HepG2 (cell line): ENCODE results near the gene GDAP2. TPM values are rescaled to one million over a fixed set of nuclear protein-coding genes. Genes with fewer than 3 reads are reported as not detected.
A peak's percentile ranks its signal among the peaks of the same experiment; 100 is the strongest.

Experiments
- BCL6 ChIP-seq: IDR thresholded peaks from 2 replicates; pipeline ENCODE4 v1.6.1; 2016; ENCODE audit warnings: missing genetic modification reagents, missing compliant biosample characterization
- CC2D1A ChIP-seq: sonication (generic); formaldehyde crosslinking; IDR thresholded peaks from 2 replicates; pipeline ENCODE4 v1.8.1; 2023; ENCODE audit warnings: mild to moderate bottlenecking, missing genetic modification reagents
- CEBPG ChIP-seq: IDR thresholded peaks from 2 replicates; pipeline ENCODE4 v1.6.1; 2016
- CHD4 ChIP-seq: fragments of 200-600 bp; sonication (generic); IDR thresholded peaks from 2 replicates; pipeline ENCODE4 v1.7.0; 2017; ENCODE audit warnings: mild to moderate bottlenecking, low read length, borderline replicate concordance
- ETV5 ChIP-seq: IDR thresholded peaks from 2 replicates; pipeline ENCODE4 v1.6.1; 2018; ENCODE audit warnings: missing biosample characterization, missing genetic modification reagents, inconsistent platforms, borderline replicate concordance
- FOXA3 ChIP-seq: IDR thresholded peaks from 2 replicates; pipeline ENCODE4 v1.6.1; 2016; ENCODE audit warnings: missing genetic modification reagents, missing compliant biosample characterization
- FOXP4 ChIP-seq: sonication (generic); formaldehyde crosslinking; IDR thresholded peaks from 2 replicates; pipeline ENCODE4 v1.4.0; 2020; ENCODE audit warnings: missing genetic modification reagents
- GZF1 ChIP-seq: sonication (generic); formaldehyde crosslinking; IDR thresholded peaks from 2 replicates; pipeline ENCODE4 v1.5.1; 2020; ENCODE audit warnings: mild to moderate bottlenecking, missing genetic modification reagents
- MEF2D ChIP-seq: sonication (generic); formaldehyde crosslinking; IDR thresholded peaks from 2 replicates; pipeline ENCODE4 v1.5.1; 2020; ENCODE audit warnings: mild to moderate bottlenecking, missing genetic modification reagents
- MIXL1 ChIP-seq: IDR thresholded peaks from 2 replicates; pipeline ENCODE4 v1.6.1; 2016
- NFE2L1 ChIP-seq: sonication (generic); formaldehyde crosslinking; IDR thresholded peaks from 2 replicates; pipeline ENCODE4 v1.4.0; 2020; ENCODE audit warnings: missing genetic modification reagents, mild to moderate bottlenecking, borderline replicate concordance
- NFYB ChIP-seq: sonication (generic); formaldehyde crosslinking; IDR thresholded peaks from 2 replicates; pipeline ENCODE4 v1.4.0; 2020; ENCODE audit warnings: missing genetic modification reagents
- PITX1 ChIP-seq: sonication (generic); formaldehyde crosslinking; IDR thresholded peaks from 2 replicates; pipeline ENCODE4 v1.5.1; 2020; ENCODE audit warnings: mild to moderate bottlenecking, missing genetic modification reagents
- PLSCR1 ChIP-seq: sonication (generic); formaldehyde crosslinking; IDR thresholded peaks from 2 replicates; pipeline ENCODE4 v1.5.0; 2020; ENCODE audit warnings: missing genetic modification reagents, mild to moderate bottlenecking, borderline replicate concordance
- RORA ChIP-seq: sonication (generic); formaldehyde crosslinking; IDR thresholded peaks from 2 replicates; pipeline ENCODE4 v1.5.0; 2020; ENCODE audit warnings: mild to moderate bottlenecking, missing genetic modification reagents, moderate library complexity
- SOX5 ChIP-seq: IDR thresholded peaks from 2 replicates; pipeline ENCODE4 v1.6.1; 2016; ENCODE audit warnings: borderline replicate concordance
- TEF ChIP-seq: sonication (generic); formaldehyde crosslinking; IDR thresholded peaks from 2 replicates; pipeline ENCODE4 v1.5.0; 2020; ENCODE audit warnings: missing genetic modification reagents
- TFE3 ChIP-seq: IDR thresholded peaks from 2 replicates; pipeline ENCODE4 v1.6.1; 2016
- ZFP37 ChIP-seq: sonication (generic); formaldehyde crosslinking; IDR thresholded peaks from 2 replicates; pipeline ENCODE4 v1.4.0; 2020; ENCODE audit warnings: missing genetic modification reagents, borderline replicate concordance
- ZGPAT ChIP-seq: IDR thresholded peaks from 2 replicates; pipeline ENCODE4 v1.6.1; 2016; ENCODE audit warnings: mild to moderate bottlenecking
- ZNF180 ChIP-seq: sonication (generic); formaldehyde crosslinking; IDR thresholded peaks from 2 replicates; pipeline ENCODE4 v1.4.0; 2020; ENCODE audit warnings: low read depth, missing genetic modification reagents, borderline replicate concordance
- ZNF225 ChIP-seq: sonication (generic); formaldehyde crosslinking; IDR thresholded peaks from 2 replicates; pipeline ENCODE4 v1.4.0; 2020; ENCODE audit warnings: mild to moderate bottlenecking, missing genetic modification reagents
- ZNF331 ChIP-seq: sonication (generic); formaldehyde crosslinking; IDR thresholded peaks from 2 replicates; pipeline ENCODE4 v1.4.0; 2020; ENCODE audit warnings: missing genetic modification reagents
- polyA plus RNA-seq, 8 experiments: library from polyadenylated mRNA; depleted of rRNA in 3 of 8; stranded (reverse) in 7 of 8; unstranded in 1 of 8; fragments of >200 nt; fragmentation: Illumina TruSeq in 4 of 8; extraction: Trizol in 4 of 8; gene quantifications; 2 replicates each; pipeline versions ENCODE4 v1.2.1 to v1.2.3, GENCODE V29; 2011 to 2016; ENCODE audit warnings: low read depth in 4 of 8, missing spikeins in 1 of 8, mixed read lengths in 1 of 8; ENCODE audit not compliant: insufficient read depth in 1 of 8
- total RNA-seq, 5 experiments: library from RNA; depleted of rRNA; stranded (reverse); fragments of >200 nt; fragmentation: Illumina TruSeq; extraction: Trizol; gene quantifications; 2 replicates each; pipeline ENCODE4 v1.2.3, GENCODE V29; 2016; ENCODE audit warnings: low read depth in 1 of 5

The GDAP2 gene
- total and polyA plus RNA-seq, 2 of the 13 experiments (the other 11 are each of a cell fraction or from before 2014, with no cell fraction given): 11.4 to 23.2 TPM

GRCh38 chr1:117857418-117857817 lies 72.0 kb downstream of the GDAP2 start (continued):
- TF ChIP-seq TEF (peak; percentile 68; the same call in 1 of the 2 replicates), NFYB (CRISPR knock-in tag) (peak; percentile 11; the same call in 1 of the 2 replicates), FOXA3 (CRISPR knock-in tag) (peak; percentile 61), MIXL1 (CRISPR knock-in tag) (peak; percentile 82), ZGPAT (CRISPR knock-in tag) (0 out of 2 replicates have a peak, but pooled peaks have one; percentile 20), MEF2D (0 out of 2 replicates have a peak, but pooled peaks have one; percentile 23), CHD4 (no peak), ZFP37 (CRISPR knock-in tag) (no peak), TFE3 (CRISPR knock-in tag) (0 out of 2 replicates have a peak, but pooled peaks have one; percentile 17), PITX1 (CRISPR knock-in tag) (0 out of 2 replicates have a peak, but pooled peaks have one; percentile 15), GZF1 (CRISPR knock-in tag) (no peak), PLSCR1 (CRISPR knock-in tag) (no peak), ZNF225 (CRISPR knock-in tag) (no peak), BCL6 (CRISPR knock-in tag) (peak; percentile 74), RORA (no peak), SOX5 (CRISPR knock-in tag) (peak; percentile 51; the same call in 1 of the 2 replicates), CEBPG (peak; percentile 94), NFE2L1 (CRISPR knock-in tag) (no peak), ETV5 (CRISPR knock-in tag) (no peak), ZNF180 (CRISPR knock-in tag) (no peak), ZNF331 (CRISPR knock-in tag) (peak; percentile 28; the same call in 1 of the 2 replicates), FOXP4 (peak; percentile 59), CC2D1A (CRISPR knock-in tag) (no peak)
- TF ChIP-seq, all 625 proteins: peak for 45
